SK-N-SH (cell line): ENCODE measurements around the gene SPRN.

ENCODE experiments used
- CHD2 ChIP-seq: fragments of 150-350 bp; IDR thresholded peaks from 2 replicates; pipeline ENCODE4 v1.6.1; 2018; ENCODE audit warnings: low read length; ENCODE audit not compliant: partially characterized antibody
- CTCF ChIP-seq: fragments of 200-600 bp; sonication (generic); IDR thresholded peaks from 2 replicates; pipeline ENCODE4 v1.6.1; 2017; ENCODE audit warnings: antibody characterized with exemption, mild to moderate bottlenecking, moderate library complexity
- EP300 ChIP-seq, 2 experiments: IDR thresholded peaks; 2 replicates each; pipeline versions ENCODE4 v1.4.0 to v1.6.1; 2012; ENCODE audit warnings: borderline replicate concordance in 1 of 2, low read depth in 1 of 2, low read length in 1 of 2
- EZH2phosphoT487 ChIP-seq: fragments of 200-600 bp; sonication (generic); IDR thresholded peaks from 2 replicates; pipeline ENCODE4 v1.6.1; 2017; ENCODE audit warnings: low read depth, mixed run types, mild to moderate bottlenecking, antibody characterized with exemption, moderate library complexity, borderline replicate concordance
- GATA2 ChIP-seq: sonication (generic); formaldehyde crosslinking; IDR thresholded peaks from 2 replicates; pipeline ENCODE4 v1.5.0; 2020; ENCODE audit warnings: mild to moderate bottlenecking, missing genetic modification reagents
- TF ChIP-seq, protein P1 (sequence below): fragments of 150-350 bp; IDR thresholded peaks from 2 replicates; pipeline ENCODE4 v1.6.1; 2017; ENCODE audit warnings: antibody characterized with exemption, low read length, low read depth, borderline replicate concordance
- TF ChIP-seq, protein P2 (sequence below): IDR thresholded peaks from 2 replicates; pipeline ENCODE4 v1.4.0; 2012; ENCODE audit warnings: low read depth, borderline replicate concordance
- TF ChIP-seq, protein P3 (sequence below): IDR thresholded peaks from 2 replicates; pipeline ENCODE4 v1.4.0; 2012; ENCODE audit warnings: low read depth

GRCh38 chr10:133379801-133380666 is 44.4 kb downstream of the SPRN start:
- no peak for TF ChIP-seq CHD2
- TF ChIP-seq EP300 (IDR thresholded peaks at IDR 0.05; ENCODE audit: borderline replicate concordance in 1 of 2, low read depth in 1 of 2, low read length in 1 of 2) = no peak
- no peak for TF ChIP-seq CTCF
- TF ChIP-seq, protein P1, sequence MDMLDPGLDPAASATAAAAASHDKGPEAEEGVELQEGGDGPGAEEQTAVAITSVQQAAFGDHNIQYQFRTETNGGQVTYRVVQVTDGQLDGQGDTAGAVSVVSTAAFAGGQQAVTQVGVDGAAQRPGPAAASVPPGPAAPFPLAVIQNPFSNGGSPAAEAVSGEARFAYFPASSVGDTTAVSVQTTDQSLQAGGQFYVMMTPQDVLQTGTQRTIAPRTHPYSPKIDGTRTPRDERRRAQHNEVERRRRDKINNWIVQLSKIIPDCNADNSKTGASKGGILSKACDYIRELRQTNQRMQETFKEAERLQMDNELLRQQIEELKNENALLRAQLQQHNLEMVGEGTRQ = no peak
- TF ChIP-seq, protein P2, sequence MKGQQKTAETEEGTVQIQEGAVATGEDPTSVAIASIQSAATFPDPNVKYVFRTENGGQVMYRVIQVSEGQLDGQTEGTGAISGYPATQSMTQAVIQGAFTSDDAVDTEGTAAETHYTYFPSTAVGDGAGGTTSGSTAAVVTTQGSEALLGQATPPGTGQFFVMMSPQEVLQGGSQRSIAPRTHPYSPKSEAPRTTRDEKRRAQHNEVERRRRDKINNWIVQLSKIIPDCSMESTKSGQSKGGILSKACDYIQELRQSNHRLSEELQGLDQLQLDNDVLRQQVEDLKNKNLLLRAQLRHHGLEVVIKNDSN = no peak
- no peak for TF ChIP-seq GATA2 (CRISPR knock-in tag)
- no peak for TF ChIP-seq EZH2phosphoT487
- TF ChIP-seq, protein P3, sequence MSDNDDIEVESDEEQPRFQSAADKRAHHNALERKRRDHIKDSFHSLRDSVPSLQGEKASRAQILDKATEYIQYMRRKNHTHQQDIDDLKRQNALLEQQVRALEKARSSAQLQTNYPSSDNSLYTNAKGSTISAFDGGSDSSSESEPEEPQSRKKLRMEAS = no peak
